Transverse colon (tissue), 4 donors: ENCODE measurements around the gene JPT1. TPM values are rescaled to one million over a fixed set of nuclear protein-coding genes. Genes with fewer than 3 reads are reported as not detected.
A peak's percentile ranks its signal among the peaks of the same experiment; 100 is the strongest.
"Not testable (repeated sequence)": the region's sequence is repeated elsewhere in the genome, so short reads cannot be mapped to it uniquely, and the experiment has no call there.

Experiments used
- DNase-seq: peaks from one replicate; pipeline ENCODE4 v3.0.0-alpha.2; 2019
- H3K27ac ChIP-seq, 4 donors: fragments of 200-600 bp; sonication (generic); 2 replicates each; pipeline ENCODE4 v1.5.1; 2016 to 2018; ENCODE audit warnings: inconsistent platforms in 4 of 4
- H3K27me3 ChIP-seq: fragments of 200-600 bp; sonication (generic); 2 replicates; pipeline ENCODE4 v1.5.1; 2017; ENCODE audit warnings: inconsistent platforms
- H3K36me3 ChIP-seq, 4 donors: fragments of 200-600 bp; sonication (generic); 2 replicates each; pipeline ENCODE4 v1.5.1; 2017 to 2019; ENCODE audit warnings: inconsistent platforms in 4 of 4
- H3K4me1 ChIP-seq, 4 donors: fragments of 200-600 bp; sonication (generic); 2 replicates each; pipeline ENCODE4 v1.5.1; 2017 to 2020; ENCODE audit warnings: inconsistent platforms in 4 of 4
- H3K4me3 ChIP-seq, 4 donors: fragments of 200-600 bp; sonication (generic); 1 replicate in 1 of 4; 2 replicates in 3 of 4; pipeline versions ENCODE4 v1.5.1 to v1.6.1; 2017 to 2019; ENCODE audit warnings: inconsistent platforms in 4 of 4
- H3K9me3 ChIP-seq, 2 donors: fragments of 200-600 bp; sonication (generic); 2 replicates each; pipeline ENCODE4 v1.5.1; 2017 to 2019; ENCODE audit warnings: inconsistent platforms in 2 of 2
- CTCF ChIP-seq, 5 experiments: fragments of 200-600 bp in 3 of 5; fragments of 450-650 bp in 2 of 5; sonication (generic) in 3 of 5; IDR thresholded peaks; 1 replicate in 2 of 5; 2 replicates in 3 of 5; pipeline ENCODE4 v1.5.1; 2016 to 2017; ENCODE audit warnings: antibody characterized with exemption in 5 of 5, inconsistent platforms in 3 of 5, mild to moderate bottlenecking in 2 of 5, moderate library complexity in 1 of 5
- EP300 ChIP-seq: sonication (generic); formaldehyde crosslinking; IDR thresholded peaks from one replicate; pipeline ENCODE4 v1.6.1; 2017; ENCODE audit warnings: antibody characterized with exemption, low read depth
- POLR2A ChIP-seq: fragments of 450-650 bp; IDR thresholded peaks from one replicate; pipeline ENCODE4 v1.6.1; 2016; ENCODE audit warnings: antibody characterized with exemption, mild to moderate bottlenecking, moderate library complexity
- POLR2AphosphoS5 ChIP-seq, 3 donors: sonication (generic); formaldehyde crosslinking; IDR thresholded peaks; one replicate each; pipeline ENCODE4 v1.6.1; 2016; ENCODE audit warnings: antibody characterized with exemption in 3 of 3
- WGBS, 2 donors: methylation state at CpG; one replicate each; pipeline ENCODE4 v1.1.5; 2018; ENCODE audit warnings: low coverage in 1 of 2; 5-methylcytosine and 5-hydroxymethylcytosine counted together
- in situ Hi-C, 4 donors: fragments of 200-750 bp; cut with MboI; loops; one replicate each; pipeline versions ENCODE4 v1.15.0 to v1.15.1; 2017; ENCODE audit warnings: low sequenced_read_pairs in 3 of 4, low pct_ligation_motif_present in 1 of 4, low pct_unique_long_range_greater_than_20kb in 1 of 4
- intact Hi-C: fragments of 100-400 bp; cut with DNase I; formaldehyde crosslinking; loops from one replicate; pipeline ENCODE4 v1.15.1; 2023; ENCODE audit warnings: low total_unique reads
- total RNA-seq, 4 donors: library from RNA; depleted of rRNA; stranded (reverse); fragments of >200 nt; gene quantifications; one replicate each; pipeline ENCODE4 v1.1.0, GENCODE V29; 2016

JPT1 gene
- total RNA-seq, 4 donors from 2014 or later: 61.7 to 293 (median 219) TPM

DNA sequence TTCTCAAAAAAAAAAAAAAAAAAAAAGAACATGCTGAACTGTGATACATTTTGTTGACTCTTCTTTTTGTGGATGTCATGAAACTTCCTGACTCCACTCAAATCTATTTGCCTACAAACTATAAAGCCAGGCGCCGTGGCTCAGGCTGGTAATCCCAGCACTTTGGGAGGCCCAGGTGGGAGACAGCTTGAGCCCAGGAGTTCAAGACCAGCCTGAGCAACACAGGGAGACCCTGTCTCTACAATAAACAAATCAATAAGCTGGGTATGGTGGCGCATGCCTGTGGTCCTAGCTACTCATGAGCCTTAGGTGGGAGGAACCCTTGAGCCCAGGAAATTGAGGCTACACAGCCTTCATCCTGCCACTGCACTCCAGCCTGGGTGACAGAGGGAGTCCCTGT, 21.3 kb downstream of the JPT1 start:
- H3K4me1 ChIP-seq: peaks cover 0 to 35% (median 20%) of the 10 kb centered on the region in 4 donors
- no peaks in the 10 kb centered on the region for H3K9me3 ChIP-seq
- in situ Hi-C loops (no loop called here), intact Hi-C loops (no loop called here)
- no peaks in the 10 kb centered on the region for H3K27me3 ChIP-seq
- H3K4me3 ChIP-seq: no peak overlapping the region
- no peak overlapping the region for H3K27ac ChIP-seq
- 88 to 92% methylated on average over 2 to 3 of the region's 3 CpGs for WGBS, 2 donors
- no peaks in the 10 kb centered on the region for H3K36me3 ChIP-seq
- TF ChIP-seq CTCF (IDR thresholded peaks at IDR 0.05): no peak
- no peak for TF ChIP-seq POLR2AphosphoS5 (IDR thresholded peaks at IDR 0.05)
- no peak for TF ChIP-seq POLR2A
- TF ChIP-seq EP300: no peak
- DNase-seq: no peak

- H3K36me3 ChIP-seq, in situ Hi-C loops, H3K9me3 ChIP-seq, H3K27me3 ChIP-seq, DNase-seq, intact Hi-C loops: not testable (repeated sequence)
- Histone ChIP-seq H3K4me3 (peak overlapping the region; percentile 34 to 94 (median 77)), H3K27ac (peak overlapping the region; percentile 90 to 98 (median 95)), H3K4me1 (peaks cover 0 to 41% (median 23%) of the 10 kb centered on the region in 4 donors)
- 74 to 79% methylated on average over 21 to 40 of the region's 40 CpGs for WGBS, 2 donors
These were observed 22.0 kb downstream of the JPT1 start for GRCh38 chr17:75132018-75133000.

DNA sequence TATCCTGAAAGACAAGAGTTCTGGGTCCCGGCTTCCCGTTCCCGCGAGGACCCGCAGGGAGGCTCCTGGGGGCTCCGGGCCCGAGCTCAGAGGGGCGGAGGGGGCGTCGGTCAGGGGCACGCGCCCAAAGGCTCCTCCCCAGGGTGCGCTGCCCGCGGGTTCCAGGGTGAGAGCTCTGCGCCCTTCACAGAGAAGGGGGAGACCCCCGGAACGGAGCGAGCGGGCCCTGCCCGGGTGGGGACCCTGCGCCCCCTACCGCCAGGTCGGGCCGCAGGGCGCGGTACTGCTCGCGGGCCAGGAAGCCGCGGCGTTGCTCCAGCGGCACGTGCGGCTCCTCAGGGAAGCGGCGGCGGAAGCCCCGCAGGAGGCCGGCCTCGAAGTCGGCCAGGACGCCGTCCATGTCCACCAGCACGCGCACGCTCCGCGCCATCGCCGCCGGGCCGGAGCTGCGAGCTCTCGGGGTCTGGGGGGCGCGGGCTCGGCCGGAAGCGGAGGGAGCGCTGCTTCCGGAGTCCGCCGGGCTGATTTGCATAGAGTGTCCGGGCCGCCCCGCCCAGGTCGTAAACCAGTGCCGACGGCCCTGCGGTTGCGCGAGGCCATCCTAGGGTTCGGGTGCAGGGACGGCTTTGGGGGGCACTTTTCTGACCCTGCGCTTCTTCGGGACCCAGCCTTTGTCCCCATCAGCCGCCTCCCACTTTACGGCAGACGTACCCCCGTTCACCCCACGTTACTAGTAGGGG, 22.9 kb downstream of the JPT1 start, which contains the start of gene NT5C:
Gene NT5C (minus strand): TSS at position 465 of the 740 bp plus-strand sequence. CDS start 35 bp downstream, at position 430.
- intact Hi-C loops: no loop called here
- 0 to 10% methylated on average over 2 to 42 of the region's 82 CpGs for whole genome bisulfite sequencing, 2 donors
- in situ Hi-C loops: no loop called here

More for the DNA sequence above, 22.9 kb downstream of the JPT1 start, which contains the start of gene NT5C:
- peak in 2 of 3 donors; percentile 84 to 90 for TF ChIP-seq POLR2AphosphoS5 (IDR thresholded peaks at IDR 0.05)
- TF ChIP-seq POLR2A: peak; percentile 71
- TF ChIP-seq CTCF (IDR thresholded peaks at IDR 0.05): peak; percentile 55 to 88 (median 71)
- TF ChIP-seq EP300: no peak
- peak; percentile 90 for DNase-seq
- Histone ChIP-seq H3K4me3 (peak within 1 kb of the TSS; percentile 34 to 94 (median 77)), H3K27me3 (no peaks in the 10 kb centered on the region), H3K9me3 (no peaks in the 10 kb centered on the region), H3K4me1 (peaks cover 0 to 49% (median 24%) of the 10 kb centered on the region in 4 donors), H3K36me3 (no peaks in the 10 kb centered on the region), H3K27ac (peak within 1 kb of the TSS; percentile 90 to 98 (median 95))
